ENCODE results near the gene ALG1.
"Not testable (repeated sequence)": the region's sequence is repeated elsewhere in the genome, so short reads cannot be mapped to it uniquely, and the experiment has no call there.

DNA sequence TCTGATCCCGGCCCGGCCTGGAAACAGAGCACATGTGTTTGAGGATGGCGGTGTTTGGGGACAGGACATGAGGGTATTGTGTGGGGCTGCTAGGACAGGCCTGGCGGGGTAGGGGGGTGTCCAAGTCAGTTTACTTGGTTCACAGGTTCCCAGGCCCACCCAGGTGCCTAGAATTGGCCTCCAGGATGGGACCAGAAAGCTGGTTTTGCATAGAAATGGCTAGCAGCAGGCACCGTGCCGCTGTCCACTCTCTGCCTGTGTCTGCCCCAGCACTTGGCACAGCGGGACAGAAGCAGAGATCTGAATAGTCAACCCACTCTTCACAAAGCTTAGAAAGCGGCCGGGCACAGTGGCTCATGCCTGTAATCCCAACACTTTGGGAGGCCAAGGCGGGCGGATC, 14.1 kb downstream of the ALG1 start:
- TF ChIP-seq, protein P1, sequence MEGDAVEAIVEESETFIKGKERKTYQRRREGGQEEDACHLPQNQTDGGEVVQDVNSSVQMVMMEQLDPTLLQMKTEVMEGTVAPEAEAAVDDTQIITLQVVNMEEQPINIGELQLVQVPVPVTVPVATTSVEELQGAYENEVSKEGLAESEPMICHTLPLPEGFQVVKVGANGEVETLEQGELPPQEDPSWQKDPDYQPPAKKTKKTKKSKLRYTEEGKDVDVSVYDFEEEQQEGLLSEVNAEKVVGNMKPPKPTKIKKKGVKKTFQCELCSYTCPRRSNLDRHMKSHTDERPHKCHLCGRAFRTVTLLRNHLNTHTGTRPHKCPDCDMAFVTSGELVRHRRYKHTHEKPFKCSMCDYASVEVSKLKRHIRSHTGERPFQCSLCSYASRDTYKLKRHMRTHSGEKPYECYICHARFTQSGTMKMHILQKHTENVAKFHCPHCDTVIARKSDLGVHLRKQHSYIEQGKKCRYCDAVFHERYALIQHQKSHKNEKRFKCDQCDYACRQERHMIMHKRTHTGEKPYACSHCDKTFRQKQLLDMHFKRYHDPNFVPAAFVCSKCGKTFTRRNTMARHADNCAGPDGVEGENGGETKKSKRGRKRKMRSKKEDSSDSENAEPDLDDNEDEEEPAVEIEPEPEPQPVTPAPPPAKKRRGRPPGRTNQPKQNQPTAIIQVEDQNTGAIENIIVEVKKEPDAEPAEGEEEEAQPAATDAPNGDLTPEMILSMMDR (IDR thresholded peaks at IDR 0.05) = not testable (repeated sequence)
- not testable (repeated sequence) for TF ChIP-seq POLR2A (IDR thresholded peaks at IDR 0.05)

All from thyroid gland (tissue), 4 donors.